Hepatocyte (in vitro differentiated cells): ENCODE measurements around the gene ALAS2. TPM values are rescaled to one million over a fixed set of nuclear protein-coding genes. Genes with fewer than 3 reads are reported as not detected.
"Not testable (repeated sequence)": the region's sequence is repeated elsewhere in the genome, so short reads cannot be mapped to it uniquely, and the experiment has no call there.

Experiments used
- DNase-seq: peaks from one replicate; pipeline ENCODE4 v3.0.0-alpha.2; 2016; ENCODE audit warnings: low spot score
- H2AFZ ChIP-seq: fragments of 200-600 bp; sonication (generic); 2 replicates; pipeline ENCODE4 v1.6.0; 2016; ENCODE audit warnings: antibody characterized with exemption, mild to moderate bottlenecking
- H3K27ac ChIP-seq: fragments of 200-600 bp; sonication (generic); 2 replicates; pipeline ENCODE4 v1.5.1; 2016; ENCODE audit warnings: mild to moderate bottlenecking
- H3K27me3 ChIP-seq: fragments of 200-600 bp; sonication (generic); 2 replicates; pipeline ENCODE4 v1.6.1; 2016
- H3K36me3 ChIP-seq: fragments of 200-600 bp; sonication (generic); replicated peaks from 2 replicates; pipeline ENCODE4 v1.5.1; 2016; ENCODE audit warnings: low read depth; ENCODE audit not compliant: insufficient read depth
- H3K4me1 ChIP-seq: fragments of 200-600 bp; sonication (generic); 2 replicates; pipeline ENCODE4 v1.5.1; 2016; ENCODE audit warnings: mild to moderate bottlenecking, moderate library complexity; ENCODE audit not compliant: insufficient read depth
- H3K4me2 ChIP-seq: fragments of 200-600 bp; sonication (generic); 2 replicates; pipeline ENCODE4 v1.6.0; 2016
- H3K4me3 ChIP-seq: fragments of 200-600 bp; sonication (generic); 2 replicates; pipeline ENCODE4 v1.5.1; 2016; ENCODE audit warnings: mild to moderate bottlenecking
- H3K79me2 ChIP-seq: fragments of 200-600 bp; sonication (generic); 2 replicates; pipeline ENCODE4 v1.6.0; 2017; ENCODE audit warnings: mild to moderate bottlenecking
- H3K9me2 ChIP-seq: fragments of 200-600 bp; sonication (generic); replicated peaks from 2 replicates; pipeline ENCODE4 v1.6.0; 2017; ENCODE audit warnings: mild to moderate bottlenecking; ENCODE audit not compliant: insufficient read depth
- H3K9me3 ChIP-seq: fragments of 200-600 bp; sonication (generic); 2 replicates; pipeline ENCODE4 v1.5.1; 2016; ENCODE audit warnings: low read depth, mild to moderate bottlenecking
- H4K20me1 ChIP-seq: fragments of 200-600 bp; sonication (generic); 2 replicates; pipeline ENCODE4 v1.6.0; 2016; ENCODE audit warnings: mild to moderate bottlenecking; ENCODE audit not compliant: insufficient read depth, poor library complexity, severe bottlenecking
- CTCF ChIP-seq: fragments of 200-600 bp; sonication (generic); IDR thresholded peaks from 2 replicates; pipeline ENCODE4 v1.5.1; 2016; ENCODE audit warnings: antibody characterized with exemption, mild to moderate bottlenecking; ENCODE audit not compliant: poor library complexity
- EZH2 ChIP-seq: fragments of 200-600 bp; sonication (generic); IDR thresholded peaks from 2 replicates; pipeline ENCODE4 v1.6.1; 2016; ENCODE audit warnings: antibody characterized with exemption, mild to moderate bottlenecking, borderline replicate concordance
- EZH2phosphoT487 ChIP-seq: fragments of 200-600 bp; sonication (generic); IDR thresholded peaks from one replicate; pipeline ENCODE4 v1.6.1; 2018; ENCODE audit warnings: antibody characterized with exemption, mild to moderate bottlenecking, low read depth, moderate library complexity; ENCODE audit not compliant: unreplicated experiment, severe bottlenecking
- WGBS: methylation state at CpG from one replicate; pipeline ENCODE4 v1.1.6; 2016; ENCODE audit warnings: low lambda C conversion rate; ENCODE audit errors: missing lambda C conversion rate; 5-methylcytosine and 5-hydroxymethylcytosine counted together
- polyA plus RNA-seq: library from polyadenylated mRNA; unstranded; fragments of >200 nt; fragmentation: Nextera tagmentation; extraction: Ambion mirVana; gene quantifications from 2 replicates; pipeline ENCODE4 v1.2.1, GENCODE V29; 2016
- total RNA-seq: library from RNA; depleted of rRNA; stranded (reverse); fragments of >200 nt; gene quantifications from 2 replicates; pipeline ENCODE4 v1.2.3, GENCODE V29; 2014

The ALAS2 gene
- total and polyA plus RNA-seq, 2 experiments from 2014 or later, result not detected

GRCh38 chrX:54994099-54994498, 36.7 kb downstream of the ALAS2 start, which contains the start of gene PFKFB1:
PFKFB1 (minus strand) TSS chrX:54994188; CDS start chrX:54994007, 181 bp downstream.
- 69% methylated on average over 2 of the region's 2 CpGs for WGBS
- Histone ChIP-seq H3K4me3 (no peak within 1 kb of the TSS), H3K9me3 (no peaks in the 10 kb centered on the region), H3K4me2 (no peak within 1 kb of the TSS), H3K79me2 (no peaks in the 10 kb centered on the region), H3K4me1 (no peaks in the 10 kb centered on the region), H3K27ac (no peak within 1 kb of the TSS), H4K20me1 (no peaks in the 10 kb centered on the region), H3K9me2 (no peaks in the 10 kb centered on the region), H3K36me3 (no peaks in the 10 kb centered on the region), H2AFZ (no peak within 1 kb of the TSS), H3K27me3 (no peaks in the 10 kb centered on the region)
- no peak for TF ChIP-seq CTCF
- TF ChIP-seq EZH2phosphoT487, result no peak
- TF ChIP-seq EZH2, result no peak
- no peak for DNase-seq

- H3K9me3 ChIP-seq, result no peaks in the 10 kb centered on the region
- no peaks in the 10 kb centered on the region for H3K27me3 ChIP-seq
- no peaks in the 10 kb centered on the region for H3K4me1 ChIP-seq
- TF ChIP-seq EZH2phosphoT487 (no peak), EZH2 (no peak), CTCF (no peak)
- no peak overlapping the region for H3K4me2 ChIP-seq
- no peak overlapping the region for H3K4me3 ChIP-seq
- no peak overlapping the region for H2AFZ ChIP-seq
- no peaks in the 10 kb centered on the region for H3K9me2 ChIP-seq
- no peaks in the 10 kb centered on the region for H3K36me3 ChIP-seq
- DNase-seq, result no peak
- no peaks in the 10 kb centered on the region for H4K20me1 ChIP-seq
- no peak overlapping the region for H3K27ac ChIP-seq
- H3K79me2 ChIP-seq, result no peaks in the 10 kb centered on the region
- 76% methylated on average over 1 of the region's 1 CpG for WGBS
Observed at GRCh38 chrX:54992911-54993622, 37.7 kb downstream of the ALAS2 start.

- Histone ChIP-seq H3K4me2 (no peak overlapping the region), H3K36me3 (no peaks in the 10 kb centered on the region), H3K9me2 (no peaks in the 10 kb centered on the region), H3K27me3 (no peaks in the 10 kb centered on the region), H3K79me2 (no peaks in the 10 kb centered on the region), H3K27ac (no peak overlapping the region), H4K20me1 (no peaks in the 10 kb centered on the region), H2AFZ (no peak overlapping the region), H3K4me3 (no peak overlapping the region), H3K4me1 (no peaks in the 10 kb centered on the region), H3K9me3 (no peaks in the 10 kb centered on the region)
- WGBS, result 84% methylated on average over 2 of the region's 2 CpGs
- DNase-seq, result no peak
- TF ChIP-seq CTCF (no peak), EZH2phosphoT487 (no peak), EZH2 (no peak)
Observed at GRCh38 chrX:54991706-54992105, 39.1 kb downstream of the ALAS2 start.

- H3K9me3 ChIP-seq, H3K4me1 ChIP-seq, DNase-seq, H3K36me3 ChIP-seq, H3K9me2 ChIP-seq, H3K4me3 ChIP-seq, H3K4me2 ChIP-seq, H4K20me1 ChIP-seq, H3K27me3 ChIP-seq, H3K27ac ChIP-seq, H3K79me2 ChIP-seq, H2AFZ ChIP-seq: not testable (repeated sequence)
- 86% methylated on average over 2 of the region's 2 CpGs for WGBS
Observed at GRCh38 chrX:54983306-54983705, 47.5 kb downstream of the ALAS2 start.
